ENCODE measurements around the gene GDPGP1.
"Not testable (repeated sequence)": the region's sequence is repeated elsewhere in the genome, so short reads cannot be mapped to it uniquely, and the experiment has no call there.

GDPGP1 gene

DNA sequence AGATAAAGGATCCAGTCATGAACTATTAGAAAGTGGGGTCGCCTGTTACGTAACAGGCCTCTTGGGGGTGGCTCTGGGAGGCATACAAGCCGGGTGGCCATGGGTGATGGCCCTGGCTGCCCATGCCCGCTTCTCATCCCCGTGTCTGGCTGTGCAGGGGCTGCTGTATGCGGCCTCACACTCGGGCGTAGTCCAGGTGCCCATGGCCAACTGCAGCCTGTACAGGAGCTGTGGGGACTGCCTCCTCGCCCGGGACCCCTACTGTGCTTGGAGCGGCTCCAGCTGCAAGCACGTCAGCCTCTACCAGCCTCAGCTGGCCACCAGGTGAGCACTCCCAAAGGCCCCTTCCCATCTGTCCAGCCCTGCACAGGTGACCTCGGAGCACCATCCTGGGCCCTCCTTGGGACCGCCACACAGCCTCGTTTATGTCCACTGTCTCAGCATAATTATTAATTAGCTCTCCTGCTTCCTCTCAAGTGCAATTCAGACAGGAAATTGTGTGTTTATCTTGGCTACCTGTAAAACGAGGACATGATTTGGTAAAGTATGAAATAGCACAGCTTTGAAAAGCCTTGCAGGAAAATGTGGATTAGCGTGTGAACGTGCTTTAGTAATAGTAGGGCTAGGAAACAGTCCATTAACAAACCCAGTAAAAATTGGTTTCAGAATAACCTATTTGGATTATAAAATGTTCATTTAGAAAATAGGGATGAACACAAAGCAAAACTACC, 8.3 kb upstream of the GDPGP1 start:
- no peak for DNase-seq (ENCODE audit: low spot score)

- DNase-seq (ENCODE audit: low spot score): no peak
Measured at GRCh38 chr15:90227336-90227735, 6.7 kb upstream of the GDPGP1 start.

DNA sequence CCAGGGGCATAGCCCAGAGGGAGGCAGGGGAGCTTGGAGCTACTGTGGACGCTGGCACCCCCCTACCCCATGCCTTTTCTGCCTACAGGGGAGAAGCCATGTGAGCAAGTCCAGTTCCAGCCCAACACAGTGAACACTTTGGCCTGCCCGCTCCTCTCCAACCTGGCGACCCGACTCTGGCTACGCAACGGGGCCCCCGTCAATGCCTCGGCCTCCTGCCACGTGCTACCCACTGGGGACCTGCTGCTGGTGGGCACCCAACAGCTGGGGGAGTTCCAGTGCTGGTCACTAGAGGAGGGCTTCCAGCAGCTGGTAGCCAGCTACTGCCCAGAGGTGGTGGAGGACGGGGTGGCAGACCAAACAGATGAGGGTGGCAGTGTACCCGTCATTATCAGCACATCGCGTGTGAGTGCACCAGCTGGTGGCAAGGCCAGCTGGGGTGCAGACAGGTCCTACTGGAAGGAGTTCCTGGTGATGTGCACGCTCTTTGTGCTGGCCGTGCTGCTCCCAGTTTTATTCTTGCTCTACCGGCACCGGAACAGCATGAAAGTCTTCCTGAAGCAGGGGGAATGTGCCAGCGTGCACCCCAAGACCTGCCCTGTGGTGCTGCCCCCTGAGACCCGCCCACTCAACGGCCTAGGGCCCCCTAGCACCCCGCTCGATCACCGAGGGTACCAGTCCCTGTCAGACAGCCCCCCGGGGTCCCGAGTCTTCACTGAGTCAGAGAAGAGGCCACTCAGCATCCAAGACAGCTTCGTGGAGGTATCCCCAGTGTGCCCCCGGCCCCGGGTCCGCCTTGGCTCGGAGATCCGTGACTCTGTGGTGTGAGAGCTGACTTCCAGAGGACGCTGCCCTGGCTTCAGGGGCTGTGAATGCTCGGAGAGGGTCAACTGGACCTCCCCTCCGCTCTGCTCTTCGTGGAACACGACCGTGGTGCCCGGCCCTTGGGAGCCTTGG, 5.9 kb upstream of the GDPGP1 start:
- DNase-seq (ENCODE audit: low spot score): no peak

DNA sequence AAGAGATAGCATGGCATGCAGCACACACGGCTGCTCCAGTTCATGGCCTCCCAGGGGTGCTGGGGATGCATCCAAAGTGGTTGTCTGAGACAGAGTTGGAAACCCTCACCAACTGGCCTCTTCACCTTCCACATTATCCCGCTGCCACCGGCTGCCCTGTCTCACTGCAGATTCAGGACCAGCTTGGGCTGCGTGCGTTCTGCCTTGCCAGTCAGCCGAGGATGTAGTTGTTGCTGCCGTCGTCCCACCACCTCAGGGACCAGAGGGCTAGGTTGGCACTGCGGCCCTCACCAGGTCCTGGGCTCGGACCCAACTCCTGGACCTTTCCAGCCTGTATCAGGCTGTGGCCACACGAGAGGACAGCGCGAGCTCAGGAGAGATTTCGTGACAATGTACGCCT, 5.0 kb upstream of the GDPGP1 start:
- DNase-seq (ENCODE audit: low spot score): no peak

DNA sequence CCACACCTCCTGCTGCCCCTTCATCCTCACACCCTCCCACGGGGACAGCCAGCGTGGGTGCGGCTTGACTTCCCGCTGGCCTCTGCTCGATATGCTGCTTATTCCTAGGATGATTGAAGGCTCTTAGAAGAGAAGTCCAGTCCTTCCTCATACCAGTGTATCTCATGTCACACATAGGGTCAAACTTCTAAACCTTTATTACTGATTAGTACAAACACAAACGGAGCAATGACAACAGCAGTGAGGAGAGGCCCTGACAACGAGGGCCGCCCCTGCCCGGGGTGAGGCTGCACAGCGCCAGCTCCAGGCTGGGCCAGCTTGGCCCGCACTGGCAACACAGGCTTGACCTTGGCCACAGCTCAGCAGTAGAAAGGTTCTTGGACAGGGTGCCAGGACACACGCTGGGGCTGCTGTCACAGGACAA, 3.9 kb upstream of the GDPGP1 start:
- DNase-seq (ENCODE audit: low spot score): no peak

GRCh38 chr15:90230610-90231009, 3.4 kb upstream of the GDPGP1 start:
- no peak for DNase-seq (ENCODE audit: low spot score)

GRCh38 chr15:90231028-90232017, 2.7 kb upstream of the GDPGP1 start:
- DNase-seq (ENCODE audit: low spot score): no peak

- peak; percentile 32 for DNase-seq (ENCODE audit: low spot score)
Measured at GRCh38 chr15:90232196-90232595, 1.8 kb upstream of the GDPGP1 start.

- peak; percentile 29 for DNase-seq (ENCODE audit: low spot score)
Measured at GRCh38 chr15:90232941-90233386, 1.0 kb upstream of the GDPGP1 start.

DNA sequence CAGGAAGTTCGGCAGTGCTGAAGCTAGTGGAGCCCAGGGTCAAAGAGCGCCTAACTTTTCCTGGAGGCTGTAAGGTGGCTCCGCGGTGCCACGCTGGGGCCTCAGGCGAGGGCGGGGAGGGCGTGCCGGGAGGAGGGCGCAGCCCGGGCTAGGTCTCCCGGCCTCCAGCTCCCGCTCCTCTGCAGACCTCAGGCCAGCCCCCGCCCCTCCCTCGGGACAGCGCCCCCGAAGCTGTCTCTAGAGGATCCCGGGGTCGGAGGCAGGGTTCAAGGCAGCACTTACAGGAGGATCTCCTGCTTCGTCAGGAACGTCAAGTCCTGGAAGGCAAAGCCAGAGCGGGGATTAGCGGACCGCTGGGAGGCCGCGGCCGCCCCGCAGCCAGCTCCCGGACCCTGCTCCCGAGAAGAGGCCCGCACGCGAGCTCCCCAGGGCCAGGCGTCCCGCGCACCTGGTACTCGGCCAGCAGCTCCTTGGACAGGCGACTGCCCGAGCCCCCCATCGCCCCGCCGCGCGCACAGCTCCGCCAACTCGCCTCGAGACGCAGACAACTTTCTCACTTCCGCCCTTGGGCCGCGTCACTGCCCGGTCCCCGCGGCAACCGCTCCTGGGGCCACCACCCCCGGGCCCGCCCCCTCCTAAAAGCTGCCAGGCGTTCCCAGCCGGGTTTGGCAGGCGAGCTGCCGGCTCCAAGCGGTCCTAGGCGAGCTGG, 468 bp upstream of the GDPGP1 start, which contains the start of gene CIB1:
Gene CIB1 (minus strand): TSS at position 555 of the 709 bp plus-strand sequence. CDS start 56 bp downstream, at position 499.
- DNase-seq (ENCODE audit: low spot score): peak; percentile 94

GRCh38 chr15:90239371-90239770, 5.4 kb downstream of the GDPGP1 start:
- no peak for DNase-seq (ENCODE audit: low spot score)

DNA sequence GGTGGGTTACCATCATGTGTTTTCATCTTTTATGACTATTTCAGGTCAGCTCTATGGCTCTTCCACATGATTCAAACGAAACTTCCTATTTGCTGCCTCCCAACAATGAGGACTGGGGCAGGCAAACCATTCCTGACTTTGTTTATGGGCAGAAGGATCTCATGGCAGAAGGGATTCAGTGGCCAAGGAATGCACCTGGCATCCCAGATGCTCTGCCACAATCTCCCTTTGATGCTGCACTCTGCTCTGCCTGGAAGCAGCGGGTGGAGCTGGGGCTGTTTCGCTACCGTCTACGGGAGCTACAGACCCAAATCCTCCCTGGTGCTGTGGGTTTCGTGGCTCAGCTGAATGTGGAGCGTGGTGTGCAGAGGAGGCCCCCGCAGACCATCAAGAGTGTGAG, 6.8 kb downstream of the GDPGP1 start:
- DNase-seq (ENCODE audit: low spot score): no peak

GRCh38 chr15:90241343-90242192, 7.6 kb downstream of the GDPGP1 start:
- DNase-seq (ENCODE audit: low spot score): no peak

DNA sequence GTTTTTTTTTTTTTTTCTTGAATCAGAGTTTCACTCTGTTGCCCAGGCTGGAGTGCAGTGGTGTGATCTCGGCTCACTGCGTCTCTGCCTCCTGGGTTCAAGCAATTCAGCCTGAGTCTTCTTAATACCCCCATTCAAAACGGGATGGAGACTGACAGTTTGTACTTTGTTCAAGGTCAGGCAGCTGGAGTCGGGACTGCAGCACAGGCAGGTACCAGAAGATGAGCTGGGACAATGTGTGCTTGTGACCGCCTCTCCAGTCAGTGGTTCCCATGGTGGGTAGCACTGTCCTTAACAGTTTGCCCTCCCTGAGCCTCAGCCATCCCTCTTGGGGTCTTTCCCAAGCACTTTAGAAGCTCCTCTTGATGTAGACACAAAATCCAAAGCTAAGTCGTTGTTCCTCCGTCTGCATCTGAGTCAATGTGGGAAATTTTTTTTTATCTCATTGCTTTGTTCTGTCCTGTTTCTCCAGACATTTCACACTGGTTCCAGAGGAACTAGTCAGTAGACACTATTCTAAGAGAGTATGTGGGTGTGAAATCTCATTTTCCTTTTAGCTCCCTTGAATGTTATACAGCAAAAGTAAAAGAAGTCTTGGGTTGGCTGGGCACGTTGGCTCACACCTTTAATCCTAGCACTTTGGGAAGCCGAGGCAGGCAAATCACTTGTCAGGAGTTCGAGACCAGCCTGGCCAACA, 10.1 kb downstream of the GDPGP1 start:
- DNase-seq (ENCODE audit: low spot score): no peak

- DNase-seq (ENCODE audit: low spot score): no peak
Measured at GRCh38 chr15:90248789-90249202, 14.8 kb downstream of the GDPGP1 start.

DNA sequence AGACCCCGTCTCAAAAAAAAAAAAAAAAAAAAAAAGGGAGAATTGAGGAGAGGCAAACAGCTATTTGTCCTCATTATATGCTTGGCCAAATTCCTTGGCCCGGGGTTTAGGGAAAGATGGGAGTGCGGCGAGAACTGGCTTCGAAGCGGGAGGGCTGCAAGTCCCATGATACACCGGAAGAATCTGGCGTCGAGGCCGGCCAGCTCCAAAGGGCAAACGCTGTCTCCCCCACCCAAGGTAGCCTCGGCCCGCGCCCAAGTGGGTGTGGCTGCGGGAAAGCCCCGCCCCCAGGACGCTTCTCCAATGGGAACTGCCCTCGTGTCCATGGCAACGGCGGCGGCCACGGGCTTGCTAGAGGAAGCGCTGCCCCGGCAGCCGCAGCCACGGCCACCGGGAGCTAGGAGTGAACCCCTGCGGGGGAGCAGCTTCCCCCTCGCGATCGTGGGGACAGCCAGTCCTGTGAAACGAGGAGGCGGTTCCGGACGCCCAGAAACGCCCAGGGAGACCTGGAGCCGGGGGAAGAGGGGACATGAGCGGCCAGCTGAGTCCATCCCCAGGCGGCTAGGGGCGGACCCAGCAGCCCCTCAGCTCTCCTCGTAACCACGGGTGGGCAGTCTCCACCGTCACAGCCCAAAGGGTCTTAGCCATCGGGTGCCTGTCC, 15.3 kb downstream of the GDPGP1 start, which contains the start of gene TTLL13:
Gene TTLL13 (plus strand): TSS at position 354 of the 661 bp plus-strand sequence. CDS start 1,075 bp downstream, outside the sequence.
- peak; percentile 98 for DNase-seq (ENCODE audit: low spot score)

DNA sequence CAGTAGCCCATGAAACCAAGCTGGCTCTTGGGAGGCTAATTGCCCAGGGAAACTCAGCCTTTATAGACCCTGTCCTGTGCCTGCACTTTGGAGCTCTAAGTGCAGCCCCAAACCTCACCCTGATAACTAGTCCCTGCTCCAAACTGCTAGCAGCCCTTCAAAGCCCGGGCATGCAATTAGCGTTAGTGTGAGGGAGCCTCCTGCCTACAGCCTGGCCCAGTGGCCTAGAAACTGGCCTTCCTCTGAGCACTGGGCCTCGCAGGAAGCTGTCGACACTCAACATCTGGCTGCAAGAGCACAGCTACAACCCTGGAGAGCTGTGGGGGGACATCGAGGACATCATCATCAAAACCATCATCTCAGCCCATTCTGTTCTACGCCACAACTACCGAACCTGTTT, 23.8 kb downstream of the GDPGP1 start:
- DNase-seq (ENCODE audit: low spot score): no peak

GRCh38 chr15:90259524-90259923, 25.5 kb downstream of the GDPGP1 start:
- DNase-seq (ENCODE audit: low spot score): no peak

DNA sequence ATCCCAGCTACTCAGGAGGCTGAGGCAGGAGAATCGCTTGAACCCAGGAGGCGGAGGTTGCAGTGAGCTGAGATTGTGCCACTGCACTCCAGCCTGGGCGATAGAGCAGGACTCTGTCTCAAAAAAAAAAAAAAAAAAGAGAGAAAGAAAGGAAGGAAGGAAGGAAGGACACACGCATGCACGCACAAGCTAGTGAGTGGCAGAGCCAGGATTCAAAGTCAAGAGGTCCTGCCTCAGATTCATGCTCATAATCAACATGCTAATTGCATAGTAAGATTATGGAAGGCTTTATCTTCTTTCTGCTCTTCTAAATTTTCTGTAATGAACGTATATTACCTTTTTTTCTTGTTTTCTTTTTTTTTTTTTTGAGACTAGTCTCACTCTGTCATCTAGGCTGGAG, 26.7 kb downstream of the GDPGP1 start:
- not testable (repeated sequence) for DNase-seq (ENCODE audit: low spot score)

Measured in ecto neural progenitor cell (in vitro differentiated cells).